Endothelial cell (in vitro differentiated cells): ENCODE measurements around the gene RPP30. TPM values are rescaled to one million over a fixed set of nuclear protein-coding genes. Genes with fewer than 3 reads are reported as not detected.

ENCODE experiments used
- DNase-seq: peaks from one replicate; pipeline ENCODE4 v3.0.0; 2021; ENCODE audit warnings: low spot score
- H3K27ac Mint-ChIP-seq: one replicate; pipeline ENCODE4 v1.8.0; 2021; ENCODE audit warnings: mixed read lengths, inconsistent platforms; ENCODE audit not compliant: unreplicated experiment
- H3K27me3 Mint-ChIP-seq: one replicate; pipeline ENCODE4 v1.8.0; 2021; ENCODE audit warnings: mild to moderate bottlenecking, moderate library complexity, mixed read lengths, inconsistent platforms; ENCODE audit not compliant: unreplicated experiment
- H3K36me3 Mint-ChIP-seq: one replicate; pipeline ENCODE4 v1.8.0; 2021; ENCODE audit warnings: mild to moderate bottlenecking, low read depth, mixed read lengths, inconsistent platforms; ENCODE audit not compliant: unreplicated experiment
- H3K4me1 Mint-ChIP-seq: one replicate; pipeline ENCODE4 v1.8.0; 2021; ENCODE audit warnings: mild to moderate bottlenecking, mixed read lengths, inconsistent platforms; ENCODE audit not compliant: unreplicated experiment
- H3K4me3 Mint-ChIP-seq: one replicate; pipeline ENCODE4 v1.8.0; 2021; ENCODE audit warnings: mild to moderate bottlenecking, mixed read lengths, inconsistent platforms; ENCODE audit not compliant: unreplicated experiment
- H3K9me3 Mint-ChIP-seq: one replicate; pipeline ENCODE4 v1.8.0; 2021; ENCODE audit warnings: mixed read lengths, inconsistent platforms; ENCODE audit not compliant: unreplicated experiment
- long read RNA-seq: library from polyadenylated mRNA; unstranded; transcript quantifications from one replicate; pipeline ENCODE4 v2.0.0, GENCODE V29; 2020; ENCODE audit not compliant: unreplicated experiment
- total RNA-seq: library from RNA; stranded (reverse); fragmentation: NEBNext Ultra II Directional; extraction: Animal tissue kit (Norgen Biotek cat#: 25700); gene quantifications from one replicate; pipeline ENCODE4 v1.2.1, GENCODE V29; 2021; ENCODE audit not compliant: unreplicated experiment
- TF ChIP-seq, protein P1 (sequence below): fragments of 200-600 bp; sonication (generic); IDR thresholded peaks from one replicate; pipeline ENCODE4 v1.5.0; 2021; ENCODE audit warnings: antibody characterized with exemption; ENCODE audit not compliant: unreplicated experiment

The RPP30 gene
- total RNA-seq: 53.0 TPM
- long read RNA-seq, transcript RPP30-202 (11 exons, 2,589 nt): major isoform, 22 of 33 reads
- long read RNA-seq, partial matches to known transcripts: 3 of 33 reads
- long read RNA-seq, other reads (novel, unspliced or antisense): 8 of 33 reads

DNA sequence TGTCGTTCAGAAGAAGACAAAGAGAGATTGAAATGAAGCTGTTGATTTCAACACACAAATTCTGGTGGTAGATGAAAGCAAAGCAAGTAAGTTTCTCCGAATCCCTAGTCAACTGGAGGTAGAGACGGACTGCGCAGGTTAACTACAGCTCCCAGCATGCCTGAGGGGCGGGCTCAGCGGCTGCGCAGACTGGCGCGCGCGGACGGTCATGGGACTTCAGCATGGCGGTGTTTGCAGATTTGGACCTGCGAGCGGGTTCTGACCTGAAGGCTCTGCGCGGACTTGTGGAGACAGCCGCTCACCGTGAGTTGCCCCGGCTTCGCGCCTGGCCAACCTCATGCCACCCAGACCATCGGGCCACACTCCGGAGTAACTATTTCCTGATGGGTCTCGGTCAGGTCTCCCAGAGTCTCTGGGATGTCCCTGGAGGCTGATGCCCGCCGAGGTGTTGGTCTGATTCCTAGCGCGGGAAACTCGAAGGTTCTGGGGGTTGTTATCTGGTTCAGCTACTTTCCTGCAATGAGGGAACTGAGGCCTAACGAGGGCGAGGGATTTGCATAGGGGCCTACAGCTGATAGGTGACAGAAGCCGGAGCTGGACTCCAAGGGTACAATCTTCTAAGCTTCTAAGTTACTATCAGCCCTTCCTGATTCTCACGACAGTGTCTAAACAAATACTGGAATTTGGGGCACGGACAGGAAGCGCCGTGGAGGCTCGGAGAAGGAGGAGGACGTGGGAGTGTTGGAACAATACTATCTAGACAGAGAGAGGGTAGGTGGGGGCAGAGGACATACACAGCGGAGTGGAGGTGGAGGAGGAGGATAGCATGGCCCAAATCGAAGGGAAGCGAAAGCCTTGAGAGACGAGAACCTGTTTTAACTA lies at the start of gene RPP30:
Gene RPP30, plus strand, starts transcription at position 209 of the 882 bp plus-strand sequence. Its CDS starts 13 bp downstream, at position 222.
- Mint-ChIP-seq H3K27me3 (peaks cover 1% of the 10 kb centered on the region), H3K4me1 (peaks cover 16% of the 10 kb centered on the region), H3K27ac (peak within 1 kb of the TSS; percentile 82), H3K4me3 (peak within 1 kb of the TSS; percentile 92), H3K36me3 (peaks cover 14% of the 10 kb centered on the region), H3K9me3 (peaks cover 9% of the 10 kb centered on the region)
- peak; percentile 85 for DNase-seq
- TF ChIP-seq, protein P1, sequence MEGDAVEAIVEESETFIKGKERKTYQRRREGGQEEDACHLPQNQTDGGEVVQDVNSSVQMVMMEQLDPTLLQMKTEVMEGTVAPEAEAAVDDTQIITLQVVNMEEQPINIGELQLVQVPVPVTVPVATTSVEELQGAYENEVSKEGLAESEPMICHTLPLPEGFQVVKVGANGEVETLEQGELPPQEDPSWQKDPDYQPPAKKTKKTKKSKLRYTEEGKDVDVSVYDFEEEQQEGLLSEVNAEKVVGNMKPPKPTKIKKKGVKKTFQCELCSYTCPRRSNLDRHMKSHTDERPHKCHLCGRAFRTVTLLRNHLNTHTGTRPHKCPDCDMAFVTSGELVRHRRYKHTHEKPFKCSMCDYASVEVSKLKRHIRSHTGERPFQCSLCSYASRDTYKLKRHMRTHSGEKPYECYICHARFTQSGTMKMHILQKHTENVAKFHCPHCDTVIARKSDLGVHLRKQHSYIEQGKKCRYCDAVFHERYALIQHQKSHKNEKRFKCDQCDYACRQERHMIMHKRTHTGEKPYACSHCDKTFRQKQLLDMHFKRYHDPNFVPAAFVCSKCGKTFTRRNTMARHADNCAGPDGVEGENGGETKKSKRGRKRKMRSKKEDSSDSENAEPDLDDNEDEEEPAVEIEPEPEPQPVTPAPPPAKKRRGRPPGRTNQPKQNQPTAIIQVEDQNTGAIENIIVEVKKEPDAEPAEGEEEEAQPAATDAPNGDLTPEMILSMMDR: no peak

DNA sequence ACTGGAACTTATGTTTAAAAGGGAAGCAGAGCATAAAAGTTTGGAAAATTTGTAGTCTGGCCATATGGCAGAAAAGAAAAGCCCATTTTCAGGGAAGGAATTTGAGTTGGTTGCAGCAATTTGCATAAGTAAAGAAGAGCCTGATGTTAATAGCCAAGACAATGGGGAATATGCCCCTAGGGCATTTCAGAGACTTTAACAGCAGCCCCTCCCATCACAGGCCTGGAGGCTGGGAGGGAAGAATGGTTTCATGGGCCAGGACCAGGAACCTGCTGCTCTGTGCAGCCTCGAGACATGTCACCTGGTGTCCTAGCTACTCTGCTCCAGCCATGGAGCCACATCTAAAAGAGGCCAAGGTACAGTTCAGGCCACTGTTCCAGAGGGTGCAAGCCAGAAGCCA lies 49.3 kb upstream of the RPP30 start:
- DNase-seq: no peak
- Mint-ChIP-seq H3K27ac (no peak overlapping the region), H3K27me3 (peaks cover 4% of the 10 kb centered on the region), H3K4me3 (no peak overlapping the region), H3K9me3 (peaks cover 8% of the 10 kb centered on the region), H3K36me3 (peaks cover 13% of the 10 kb centered on the region), H3K4me1 (peaks cover under 1% of the 10 kb centered on the region)
- TF ChIP-seq, protein P1: no peak

DNA sequence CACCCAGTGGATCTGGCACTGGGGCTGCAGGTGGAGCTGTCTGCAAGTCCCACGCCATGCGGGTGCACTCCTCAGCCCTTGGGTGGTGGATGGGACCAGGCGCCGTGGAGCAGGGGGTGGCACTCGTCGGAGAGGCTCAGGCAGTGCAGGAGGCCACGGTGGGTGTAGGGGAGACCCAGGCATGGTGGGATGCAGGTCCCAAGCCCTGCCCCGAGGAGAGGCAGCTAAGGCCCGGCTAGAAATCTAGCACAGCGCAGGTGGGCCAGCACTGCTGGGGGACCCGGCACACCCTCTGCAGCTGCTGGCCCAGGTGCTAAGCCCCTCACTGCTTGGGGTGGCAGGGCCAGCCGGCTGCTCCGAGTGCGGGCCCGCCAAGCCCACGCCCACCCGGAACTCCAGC lies 39.7 kb upstream of the RPP30 start:
- Mint-ChIP-seq H3K27ac (no peak overlapping the region), H3K4me1 (peaks cover 7% of the 10 kb centered on the region), H3K4me3 (no peak overlapping the region), H3K36me3 (peaks cover 6% of the 10 kb centered on the region), H3K27me3 (no peaks in the 10 kb centered on the region), H3K9me3 (no peaks in the 10 kb centered on the region)
- TF ChIP-seq, protein P1: no peak
- no peak for DNase-seq

DNA sequence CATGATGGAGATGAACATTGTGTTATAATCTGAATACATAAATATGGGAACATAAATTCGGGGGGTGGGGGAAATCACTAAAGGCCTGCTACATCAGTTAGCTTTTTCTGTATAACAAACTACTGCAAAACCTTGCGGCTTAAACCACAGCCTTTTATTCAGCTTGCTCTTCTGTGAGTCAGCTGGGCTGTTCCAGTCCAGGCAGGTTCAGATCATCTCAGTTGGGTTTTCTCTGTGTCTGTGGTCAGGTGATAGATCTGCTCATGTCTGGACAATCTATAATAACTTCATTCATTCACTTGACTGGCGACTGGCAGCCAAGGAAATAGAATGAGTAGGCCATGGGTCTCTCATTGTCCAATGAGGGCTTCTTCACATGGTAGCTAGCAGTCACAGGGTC lies 37.4 kb upstream of the RPP30 start:
- Mint-ChIP-seq H3K9me3 (no peaks in the 10 kb centered on the region), H3K4me3 (no peak overlapping the region), H3K27ac (no peak overlapping the region), H3K36me3 (peaks cover 6% of the 10 kb centered on the region), H3K27me3 (no peaks in the 10 kb centered on the region), H3K4me1 (peaks cover 7% of the 10 kb centered on the region)
- TF ChIP-seq, protein P1: no peak
- DNase-seq: no peak

DNA sequence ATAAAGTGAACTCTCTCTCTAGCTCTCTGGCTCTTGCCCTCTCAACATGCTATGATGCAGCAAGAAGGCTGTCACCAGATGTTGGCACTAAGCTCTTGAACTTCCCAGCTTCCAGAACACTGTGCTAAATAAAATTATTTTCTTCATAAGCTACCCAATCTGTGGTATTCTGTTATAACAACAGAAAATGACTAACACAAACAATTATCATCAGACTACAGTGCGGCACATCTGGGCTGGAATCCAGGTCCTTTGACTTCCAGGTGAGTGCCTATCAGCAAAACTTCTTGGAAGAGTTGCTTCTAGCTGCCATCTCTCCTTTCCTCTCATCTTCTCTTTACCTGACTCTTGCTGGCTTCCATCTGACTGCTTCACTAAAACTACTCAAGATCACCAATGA lies 34.3 kb upstream of the RPP30 start:
- Mint-ChIP-seq H3K4me3 (no peak overlapping the region), H3K4me1 (peaks cover 7% of the 10 kb centered on the region), H3K9me3 (no peaks in the 10 kb centered on the region), H3K27me3 (no peaks in the 10 kb centered on the region), H3K27ac (no peak overlapping the region), H3K36me3 (no peaks in the 10 kb centered on the region)
- TF ChIP-seq, protein P1: no peak
- DNase-seq: no peak
